HCT116 (cell line): Measurements from ENCODE around the gene CDR2L. TPM values are rescaled to one million over a fixed set of nuclear protein-coding genes. Genes with fewer than 3 reads are reported as not detected.

Experiments
- ATAC-seq: fragments of 200-7000 bp; cut with Tn5 transposase; 2 replicates; pipeline ENCODE4 v1.9.1; 2020; ENCODE audit warnings: mild to moderate bottlenecking, moderate library complexity
- BruUV-seq: library from RNA; stranded (reverse); fragments of 400-500 nt; replicated peaks from 2 replicates; lab custom pipeline; 2021; lab: Mats Ljungman, UMichigan
- CTCF ChIA-PET: fragments of 300-600 bp; sonication (Branson Sonifier 250); formaldehyde crosslinking; loops from one replicate; lab custom pipeline; 2021; ENCODE audit warnings: antibody characterized with exemption; lab: Charles Lee
- POLR2A ChIA-PET: fragments of 300-600, 350-600 bp; sonication (Branson Sonifier 250); formaldehyde crosslinking; loops from one replicate; lab custom pipeline; 2021; ENCODE audit warnings: antibody characterized with exemption; lab: Charles Lee
- RAD21 ChIA-PET, 2 experiments: fragments of 300-600 bp; sonication (Branson Sonifier 250); formaldehyde crosslinking; loops; one replicate each; lab custom pipeline; 2023; ENCODE audit warnings: low total read pairs in 2 of 2; ENCODE audit not compliant: uncharacterized antibody in 2 of 2, unreplicated experiment in 2 of 2, low non-redundant PET in 1 of 2; lab: Charles Lee
- DNase-seq: peaks from one replicate; pipeline ENCODE4 v3.0.0-alpha.2; 2010; ENCODE audit warnings: low read depth, low spot score
- H2AFZ ChIP-seq: fragments of 200-600 bp; shearing (Covaris generic), sonication (generic); 2 replicates; pipeline ENCODE4 v1.6.1; 2017; ENCODE audit warnings: low read depth, mixed run types, mixed read lengths, antibody characterized with exemption, low read length; ENCODE audit not compliant: poor library complexity, severe bottlenecking
- H3K27ac ChIP-seq: 2 replicates; pipeline ENCODE4 v1.5.1; 2012; ENCODE audit warnings: low read depth, low read length
- H3K27me3 ChIP-seq: fragments of 200-600 bp; sonication (generic); 2 replicates; pipeline ENCODE4 v1.6.1; 2016; ENCODE audit warnings: mixed run types, low read length, mixed read lengths; ENCODE audit not compliant: insufficient read depth
- H3K36me3 ChIP-seq, 2 experiments: fragments of 200-500 bp in 1 of 2; fragments of 200-600 bp in 1 of 2; sonication (Bioruptor generic) in 1 of 2; sonication (generic) in 1 of 2; 2 replicates each; pipeline versions ENCODE4 v1.5.1 to v1.6.1; 2014 to 2016; ENCODE audit warnings: low read length in 2 of 2, inconsistent platforms in 1 of 2, mixed read lengths in 1 of 2, mixed run types in 1 of 2; ENCODE audit not compliant: insufficient read depth in 2 of 2, control insufficient read depth in 1 of 2
- H3K4me1 ChIP-seq, 2 experiments: fragments of 200-600 bp in 1 of 2; sonication (generic) in 1 of 2; 2 replicates each; pipeline versions ENCODE4 v1.5.1 to v1.6.1; 2012 to 2017; ENCODE audit warnings: low read length in 2 of 2, inconsistent platforms in 1 of 2, mild to moderate bottlenecking in 1 of 2, mixed read lengths in 1 of 2, mixed run types in 1 of 2, moderate library complexity in 1 of 2; ENCODE audit not compliant: insufficient read depth in 2 of 2, control insufficient read depth in 1 of 2
- H3K4me2 ChIP-seq: fragments of 200-600 bp; sonication (generic); 2 replicates; pipeline ENCODE4 v1.6.1; 2017; ENCODE audit warnings: mixed run types, low read length, mixed read lengths
- H3K4me3 ChIP-seq, 2 experiments: fragments of 200-600 bp in 1 of 2; sonication (generic) in 1 of 2; replicated peaks in 1 of 2; 2 replicates each; pipeline ENCODE4 v1.5.1; 2011 to 2016; ENCODE audit warnings: low read length in 2 of 2, control low read depth in 1 of 2, low read depth in 1 of 2, mild to moderate bottlenecking in 1 of 2, mixed read lengths in 1 of 2, mixed run types in 1 of 2
- H3K79me2 ChIP-seq: fragments of 200-600 bp; sonication (generic); 2 replicates; pipeline ENCODE4 v1.6.1; 2017; ENCODE audit warnings: mild to moderate bottlenecking, mixed run types, low read length, moderate library complexity, mixed read lengths; ENCODE audit not compliant: insufficient read depth
- H3K9ac ChIP-seq: fragments of 200-600 bp; sonication (generic); 2 replicates; pipeline ENCODE4 v1.6.1; 2016; ENCODE audit warnings: low read length, mixed read lengths
- H3K9me2 ChIP-seq: fragments of 200-600 bp; sonication (generic), shearing (Covaris generic); 2 replicates; pipeline ENCODE4 v1.6.1; 2017; ENCODE audit warnings: mixed run types, mild to moderate bottlenecking, moderate library complexity; ENCODE audit not compliant: insufficient read depth
- H3K9me3 ChIP-seq, 2 experiments: fragments of 200-500 bp in 1 of 2; fragments of 200-600 bp in 1 of 2; sonication (Bioruptor generic) in 1 of 2; sonication (generic) in 1 of 2; 2 replicates each; pipeline ENCODE4 v1.6.1; 2014 to 2017; ENCODE audit warnings: low read length in 2 of 2, mixed read lengths in 2 of 2, inconsistent platforms in 1 of 2, low read depth in 1 of 2, mild to moderate bottlenecking in 1 of 2, mixed run types in 1 of 2, moderate library complexity in 1 of 2; ENCODE audit not compliant: control insufficient read depth in 1 of 2, insufficient read depth in 1 of 2
- H4K20me1 ChIP-seq: fragments of 200-600 bp; sonication (generic), shearing (Covaris generic); 2 replicates; pipeline ENCODE4 v1.6.1; 2017; ENCODE audit warnings: mixed run types, mild to moderate bottlenecking, moderate library complexity; ENCODE audit not compliant: insufficient read depth
- CEBPB ChIP-seq: IDR thresholded peaks from 2 replicates; pipeline ENCODE4 v1.6.1; 2012; ENCODE audit warnings: low read depth
- CTCF ChIP-seq, 3 experiments: fragments of 200-600 bp in 1 of 3; sonication (generic) in 1 of 3; IDR thresholded peaks in 2 of 3; conservative IDR thresholded peaks in 1 of 3; 2 replicates each; pipeline ENCODE4 v1.5.1; 2012 to 2017; ENCODE audit warnings: low read depth in 2 of 3, low read length in 2 of 3, antibody characterized with exemption in 1 of 3, borderline replicate concordance in 1 of 3, control low read depth in 1 of 3, mild to moderate bottlenecking in 1 of 3, mixed read lengths in 1 of 3, mixed run types in 1 of 3, moderate library complexity in 1 of 3; ENCODE audit not compliant: insufficient read depth in 1 of 3
- JUND ChIP-seq: IDR thresholded peaks from 2 replicates; pipeline ENCODE4 v1.6.1; 2012
- POLR2A ChIP-seq: IDR thresholded peaks from 2 replicates; pipeline ENCODE4 v1.7.0; 2011; ENCODE audit warnings: borderline replicate concordance; ENCODE audit not compliant: insufficient read depth, insufficient read length; ENCODE audit errors: extremely low read depth
- RAD21 ChIP-seq: IDR thresholded peaks from 2 replicates; pipeline ENCODE4 v1.6.1; 2012; ENCODE audit warnings: low read depth, mild to moderate bottlenecking
- SP1 ChIP-seq: IDR thresholded peaks from 2 replicates; pipeline ENCODE4 v1.6.1; 2012; ENCODE audit warnings: low read depth
- YY1 ChIP-seq: IDR thresholded peaks from 2 replicates; pipeline ENCODE4 v1.6.1; 2011; ENCODE audit warnings: low read length, low read depth, moderate library complexity, mild to moderate bottlenecking; ENCODE audit not compliant: insufficient replicate concordance; ENCODE audit errors: extremely low read depth
- intact Hi-C: fragments of 100-400 bp; cut with micrococcal nuclease; formaldehyde crosslinking; loops from 2 replicates; pipeline ENCODE4 v1.10.0; 2022
- total RNA-seq: library from RNA; stranded (reverse); gene quantifications from one replicate; pipeline ENCODE4 v1.2.1, GENCODE V29; 2021; ENCODE audit not compliant: unreplicated experiment
- TF ChIP-seq, protein P1 (sequence below): IDR thresholded peaks from 2 replicates; pipeline ENCODE4 v1.6.1; 2012

The CDR2L gene
- total RNA-seq, 1 experiment from 2014 or later, result 26.5 TPM

GRCh38 chr17:75009139-75009724 lies 21.8 kb downstream of the CDR2L start (continued):
- TF ChIP-seq CEBPB, result no peak
- TF ChIP-seq CTCF (IDR thresholded peaks at IDR 0.05 in 2 of 3, conservative IDR thresholded peaks at IDR 0.05 in 1 of 3; ENCODE audit: borderline replicate concordance in 1 of 3, insufficient read depth in 1 of 3, low read depth in 2 of 3, low read length in 2 of 3), result no peak
- TF ChIP-seq POLR2A, result no peak

DNA sequence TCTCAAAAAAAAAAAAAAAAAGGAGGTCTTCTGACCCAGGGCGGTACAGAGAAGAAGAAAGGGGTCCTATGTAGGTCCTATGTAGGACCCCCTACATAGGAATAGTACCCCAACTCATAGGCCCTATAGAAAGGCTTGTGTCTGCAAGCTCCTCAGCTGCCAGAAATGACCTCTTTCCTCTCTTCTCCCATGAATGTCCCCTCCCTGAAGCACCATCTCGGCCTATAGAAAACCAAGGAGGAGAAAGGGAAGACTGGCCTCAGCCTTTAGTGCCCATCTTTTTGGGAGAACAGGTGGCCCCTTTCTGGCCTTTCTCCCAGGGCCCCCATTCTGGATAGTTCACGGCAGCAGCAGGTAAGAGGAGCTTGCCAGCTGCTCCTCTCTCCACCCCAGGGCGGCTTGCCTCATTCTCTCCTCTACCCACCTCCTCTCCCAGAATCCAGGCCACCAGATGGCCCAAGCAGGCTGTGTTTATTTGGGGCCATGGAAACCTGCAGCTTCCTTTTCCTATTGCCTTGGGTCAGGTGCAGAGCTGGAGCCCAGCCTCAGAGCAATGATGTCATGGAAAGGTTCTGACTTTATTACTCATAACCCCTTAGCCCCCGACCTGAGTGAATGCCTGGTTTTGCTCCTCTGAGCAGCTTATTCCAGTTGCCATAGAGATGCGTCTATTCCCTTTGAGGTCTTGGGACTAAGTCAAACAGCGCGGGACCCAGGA lies 23.4 kb downstream of the CDR2L start:
- Histone ChIP-seq H3K9me2 (no peaks in the 10 kb centered on the region), H3K4me3 (no peak overlapping the region), H3K27me3 (no peaks in the 10 kb centered on the region), H3K27ac (no peak overlapping the region), H3K9me3 (no peaks in the 10 kb centered on the region), H3K4me2 (no peak overlapping the region), H4K20me1 (no peaks in the 10 kb centered on the region), H3K9ac (no peak overlapping the region), H3K79me2 (peaks cover 28% of the 10 kb centered on the region), H3K4me1 (peaks cover 11 to 19% of the 10 kb centered on the region in 2 experiments), H2AFZ (no peak overlapping the region), H3K36me3 (no peaks in the 10 kb centered on the region)
- intact Hi-C loops, result no loop called here
- no TSS peak for BruUV-seq
- POLR2A ChIA-PET, result interaction anchor here (1.0 to 3.2 kb wide), 6 partner anchors 12 to 195 kb away, joined by 3 to 15 read pairs (median 6); partner anchors contain the start of gene CDR2L
- ATAC-seq (no peak), DNase-seq (no peak)
- RAD21 ChIA-PET, result no interaction called here
- TF ChIP-seq SP1, result no peak
- TF ChIP-seq CTCF (IDR thresholded peaks at IDR 0.05 in 2 of 3, conservative IDR thresholded peaks at IDR 0.05 in 1 of 3; ENCODE audit: borderline replicate concordance in 1 of 3, insufficient read depth in 1 of 3, low read depth in 2 of 3, low read length in 2 of 3), result 0 out of 6 replicates have a peak, but pooled peaks of 1 of the 3 experiments have one; percentile 27
- TF ChIP-seq JUND, result no peak
- TF ChIP-seq, protein P1, sequence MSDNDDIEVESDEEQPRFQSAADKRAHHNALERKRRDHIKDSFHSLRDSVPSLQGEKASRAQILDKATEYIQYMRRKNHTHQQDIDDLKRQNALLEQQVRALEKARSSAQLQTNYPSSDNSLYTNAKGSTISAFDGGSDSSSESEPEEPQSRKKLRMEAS, result no peak
- TF ChIP-seq RAD21, result peak; percentile 37
- TF ChIP-seq YY1, result no peak
- CTCF ChIA-PET, result interaction anchor here (1.1 to 3.8 kb wide), 5 partner anchors 23 to 53 kb away, joined by 3 to 35 read pairs (median 11); partner anchors contain the start of gene CDR2L
